HepG2 (cell line): ENCODE results near the gene CFAP99. TPM values are rescaled to one million over a fixed set of nuclear protein-coding genes. Genes with fewer than 3 reads are reported as not detected.

Experiments
- ATAC-seq: fragments of 200-7000 bp; cut with Tn5 transposase; 3 replicates; pipeline ENCODE4 v1.9.1; 2020; ENCODE audit warnings: mild to moderate bottlenecking, moderate library complexity
- BruUV-seq: library from RNA; stranded (reverse); fragments of 400-500 nt; replicated peaks from 2 replicates; lab custom pipeline; 2021; lab: Mats Ljungman, UMichigan
- CTCF ChIA-PET: fragments of 300-600 bp; formaldehyde crosslinking; extraction: SDS; loops from one replicate; lab custom pipeline; 2021; ENCODE audit warnings: low total read pairs, inconsistent platforms, low intra/inter-chr PET ratio; lab: Yijun Ruan, JAX
- POLR2A ChIA-PET: fragments of 350-600 bp; sonication (Branson Sonifier 250); formaldehyde crosslinking; loops from one replicate; lab custom pipeline; 2020; ENCODE audit warnings: antibody characterized with exemption, inconsistent platforms; lab: Yijun Ruan, JAX
- DNase-seq: peaks from one replicate; pipeline ENCODE4 v3.0.0-alpha.2; 2015; ENCODE audit warnings: low spot score
- FAIRE-seq: peaks from 3 replicates; lab custom pipeline; 2011; peaks lifted over from hg19 to GRCh38; lab: Jason Lieb, UNC
- H2AFZ ChIP-seq: one replicate; pipeline ENCODE4 v1.6.1; 2011; ENCODE audit warnings: low read length, inconsistent platforms
- H3K27ac ChIP-seq: fragments of 300-600 bp; 3 replicates; pipeline ENCODE4 v1.8.0; 2011; ENCODE audit warnings: mixed run types, mild to moderate bottlenecking, mixed read lengths, low read length, inconsistent platforms; ENCODE audit not compliant: insufficient read depth; ENCODE audit errors: extremely low read length
- H3K27me3 ChIP-seq, 2 experiments: fragments of 200-600 bp in 1 of 2; 2 replicates in 1 of 2; 3 replicates in 1 of 2; pipeline versions ENCODE4 v1.6.0 to v1.8.0; 2011; ENCODE audit warnings: low read length in 2 of 2, mild to moderate bottlenecking in 2 of 2, moderate library complexity in 2 of 2, inconsistent platforms in 1 of 2; ENCODE audit not compliant: insufficient read depth in 2 of 2, control insufficient read depth in 1 of 2
- H3K36me3 ChIP-seq, 2 experiments: fragments of 200-600 bp in 1 of 2; replicated peaks in 1 of 2; 2 replicates in 1 of 2; 3 replicates in 1 of 2; pipeline versions ENCODE4 v1.5.1 to v1.8.0; 2011; ENCODE audit warnings: low read length in 2 of 2, inconsistent platforms in 1 of 2; ENCODE audit not compliant: insufficient read depth in 2 of 2, control insufficient read depth in 1 of 2
- H3K4me1 ChIP-seq: 2 replicates; pipeline ENCODE4 v1.5.1; 2012; ENCODE audit warnings: low read length, inconsistent platforms; ENCODE audit not compliant: insufficient read depth
- H3K4me2 ChIP-seq: 2 replicates; pipeline ENCODE4 v1.6.0; 2011; ENCODE audit warnings: low read depth, low read length, inconsistent platforms
- H3K4me3 ChIP-seq, 3 experiments: fragments of 200-600 bp in 1 of 3; sonication (generic), shearing (Covaris generic) in 1 of 3; replicated peaks in 1 of 3; 2 replicates each; pipeline ENCODE4 v1.5.1; 2011 to 2016; ENCODE audit warnings: low read length in 3 of 3, inconsistent platforms in 2 of 3, low read depth in 2 of 3, mild to moderate bottlenecking in 2 of 3, control low read depth in 1 of 3, mixed read lengths in 1 of 3; ENCODE audit not compliant: insufficient read depth in 1 of 3
- H3K79me2 ChIP-seq: one replicate; pipeline ENCODE4 v1.6.1; 2011; ENCODE audit warnings: low read length, inconsistent platforms; ENCODE audit not compliant: insufficient read depth
- H3K9ac ChIP-seq: 2 replicates; pipeline ENCODE4 v1.6.0; 2011; ENCODE audit warnings: mild to moderate bottlenecking, low read depth, low read length, inconsistent platforms; ENCODE audit not compliant: insufficient read depth
- H3K9me3 ChIP-seq: 2 replicates; pipeline ENCODE4 v1.5.1; 2012; ENCODE audit warnings: mild to moderate bottlenecking, low read length
- H4K20me1 ChIP-seq: 2 replicates; pipeline ENCODE4 v1.6.0; 2011; ENCODE audit warnings: inconsistent platforms, mild to moderate bottlenecking, low read length, moderate library complexity; ENCODE audit not compliant: insufficient read depth
- ELF1 ChIP-seq: sonication (generic); formaldehyde crosslinking; IDR thresholded peaks from 2 replicates; pipeline ENCODE4 v1.4.0; 2020; ENCODE audit warnings: missing genetic modification reagents
- HDAC2 ChIP-seq: sonication (generic); formaldehyde crosslinking; IDR thresholded peaks from 2 replicates; pipeline ENCODE4 v1.4.0; 2020; ENCODE audit warnings: missing genetic modification reagents
- KAT8 ChIP-seq: IDR thresholded peaks from 2 replicates; pipeline ENCODE4 v1.6.1; 2016; ENCODE audit warnings: missing genetic modification reagents, missing compliant biosample characterization
- KDM2A ChIP-seq: sonication (generic); formaldehyde crosslinking; IDR thresholded peaks from 2 replicates; pipeline ENCODE4 v1.4.0; 2020; ENCODE audit warnings: low read depth, missing genetic modification reagents, borderline replicate concordance
- MEIS2 ChIP-seq: sonication (generic); formaldehyde crosslinking; IDR thresholded peaks from 2 replicates; pipeline ENCODE4 v1.9.0; 2021; ENCODE audit warnings: mild to moderate bottlenecking, missing genetic modification reagents
- MYNN ChIP-seq: sonication (generic); formaldehyde crosslinking; IDR thresholded peaks from 2 replicates; pipeline ENCODE4 v1.4.0; 2020; ENCODE audit warnings: mild to moderate bottlenecking, low read depth, missing genetic modification reagents
- RFXANK ChIP-seq: IDR thresholded peaks from 2 replicates; pipeline ENCODE4 v1.6.1; 2016
- SMAD1 ChIP-seq: sonication (generic); formaldehyde crosslinking; IDR thresholded peaks from 2 replicates; pipeline ENCODE4 v1.4.0; 2020; ENCODE audit warnings: missing genetic modification reagents, low read depth, mild to moderate bottlenecking, borderline replicate concordance
- SMYD3 ChIP-seq: sonication (generic); formaldehyde crosslinking; IDR thresholded peaks from 2 replicates; pipeline ENCODE4 v1.8.1; 2023; ENCODE audit warnings: mild to moderate bottlenecking, missing genetic modification reagents
- XRCC5 ChIP-seq: fragments of 200-400 bp; formaldehyde crosslinking; optimal IDR thresholded peaks from 2 replicates; pipeline ENCODE3; 2017; ENCODE audit warnings: mild to moderate bottlenecking, low read length
- ZNF570 ChIP-seq: sonication (generic); formaldehyde crosslinking; IDR thresholded peaks from 2 replicates; pipeline ENCODE4 v1.4.0; 2020; ENCODE audit warnings: mild to moderate bottlenecking, missing genetic modification reagents, borderline replicate concordance
- ZNF746 ChIP-seq: sonication (generic); formaldehyde crosslinking; IDR thresholded peaks from 2 replicates; pipeline ENCODE4 v1.8.0; 2022; ENCODE audit warnings: mild to moderate bottlenecking, missing genetic modification reagents
- WGBS: methylation state at CpG from one replicate; pipeline ENCODE4 v1.1.6; 2017; ENCODE audit warnings: low lambda C conversion rate; 5-methylcytosine and 5-hydroxymethylcytosine counted together
- in situ Hi-C: cut with HindIII; loops from 2 replicates; pipeline ENCODE4 v1.10.0; 2017; ENCODE audit warnings: low pct_unique_long_range_greater_than_20kb; ENCODE audit not compliant: extremely low pct_ligation_motif_present
- intact Hi-C: fragments of 100-400 bp; cut with micrococcal nuclease; formaldehyde crosslinking; loops from one replicate; pipeline ENCODE4 v1.10.0; 2022; ENCODE audit not compliant: unreplicated experiment
- polyA plus RNA-seq, 8 experiments: library from polyadenylated mRNA; depleted of rRNA in 3 of 8; stranded (reverse) in 7 of 8; unstranded in 1 of 8; fragments of >200 nt; fragmentation: Illumina TruSeq in 4 of 8; extraction: Trizol in 4 of 8; gene quantifications; 2 replicates each; pipeline versions ENCODE4 v1.2.1 to v1.2.3, GENCODE V29; 2011 to 2016; ENCODE audit warnings: low read depth in 4 of 8, missing spikeins in 1 of 8, mixed read lengths in 1 of 8; ENCODE audit not compliant: insufficient read depth in 1 of 8
- total RNA-seq, 5 experiments: library from RNA; depleted of rRNA; stranded (reverse); fragments of >200 nt; fragmentation: Illumina TruSeq; extraction: Trizol; gene quantifications; 2 replicates each; pipeline ENCODE4 v1.2.3, GENCODE V29; 2016; ENCODE audit warnings: low read depth in 1 of 5
- TF ChIP-seq, protein P1 (sequence below): sonication (generic); formaldehyde crosslinking; IDR thresholded peaks from 2 replicates; pipeline ENCODE4 v1.8.0; 2022; ENCODE audit warnings: missing genetic modification reagents, mild to moderate bottlenecking, inconsistent platforms, borderline replicate concordance
- TF ChIP-seq, protein P2 (sequence below): sonication (generic); formaldehyde crosslinking; IDR thresholded peaks from 2 replicates; pipeline ENCODE4 v1.5.1; 2020; ENCODE audit warnings: mild to moderate bottlenecking, missing genetic modification reagents, moderate library complexity

Gene CFAP99
- total and polyA plus RNA-seq, 2 of the 13 experiments (the other 11 are each of a cell fraction or from before 2014, with no cell fraction given), result not detected

DNA sequence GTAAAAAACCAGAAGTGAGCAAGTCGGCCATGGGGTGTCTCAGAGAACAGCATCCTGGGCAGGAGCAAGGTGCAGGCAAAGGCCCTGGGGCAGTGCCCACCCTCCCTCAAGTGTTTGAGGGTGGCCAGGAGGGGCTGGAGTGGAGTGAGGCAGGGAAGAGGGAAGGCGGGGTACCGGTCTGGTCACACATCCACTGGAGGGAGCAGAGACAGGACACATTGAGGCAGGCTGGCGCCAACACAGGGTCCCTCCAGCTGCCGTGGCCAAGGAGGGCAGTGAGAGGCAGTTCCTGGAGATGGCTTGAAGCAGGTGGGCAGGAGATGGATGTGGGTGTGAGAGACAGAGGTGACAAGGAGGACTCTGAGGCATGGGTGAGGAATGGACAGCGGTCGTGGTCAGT lies 29.8 kb downstream of the CFAP99 start:
- no TSS peak for BruUV-seq
- POLR2A ChIA-PET, result no interaction called here
- WGBS, result 40% methylated on average over 7 of the region's 7 CpGs
- Histone ChIP-seq H3K4me1 (peaks cover 12% of the 10 kb centered on the region), H3K27me3 (peaks cover 4 to 34% of the 10 kb centered on the region in 2 experiments; a peak in 4 of 5 replicates), H4K20me1 (no peaks in the 10 kb centered on the region), H2AFZ (no peak overlapping the region), H3K9me3 (no peaks in the 10 kb centered on the region), H3K79me2 (no peaks in the 10 kb centered on the region), H3K36me3 (no peaks in the 10 kb centered on the region), H3K4me2 (no peak overlapping the region), H3K9ac (no peak overlapping the region), H3K27ac (no peak overlapping the region), H3K4me3 (no peak overlapping the region)
- FAIRE-seq (no peak), ATAC-seq (no peak), DNase-seq (no peak)
- TF ChIP-seq, protein P1, sequence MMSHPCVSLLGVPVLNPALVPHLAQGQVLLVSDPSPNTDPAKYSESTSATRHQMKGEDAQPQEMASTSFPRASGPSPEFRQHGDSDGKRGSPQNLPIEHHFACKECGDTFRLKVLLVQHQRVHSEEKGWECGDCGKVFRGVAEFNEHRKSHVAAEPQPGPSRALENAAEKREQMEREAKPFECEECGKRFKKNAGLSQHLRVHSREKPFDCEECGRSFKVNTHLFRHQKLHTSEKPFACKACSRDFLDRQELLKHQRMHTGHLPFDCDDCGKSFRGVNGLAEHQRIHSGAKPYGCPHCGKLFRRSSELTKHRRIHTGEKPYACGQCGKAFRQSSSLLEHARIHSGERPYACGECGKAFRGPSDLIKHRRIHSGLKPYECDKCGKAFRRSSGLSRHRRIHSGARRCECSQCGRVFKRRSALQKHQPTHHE (CRISPR knock-in tag), result no peak
- no peak for TF ChIP-seq ZNF570 (CRISPR knock-in tag)
- no peak for TF ChIP-seq KDM2A (CRISPR knock-in tag)
- TF ChIP-seq MYNN, result no peak
- TF ChIP-seq MEIS2 (CRISPR knock-in tag), result no peak
- TF ChIP-seq SMAD1 (CRISPR knock-in tag), result no peak
- no peak for TF ChIP-seq XRCC5
- no peak for TF ChIP-seq KAT8 (CRISPR knock-in tag)
- no peak for TF ChIP-seq ZNF746 (CRISPR knock-in tag)
- TF ChIP-seq HDAC2 (CRISPR knock-in tag), result no peak
- TF ChIP-seq SMYD3 (CRISPR knock-in tag), result no peak
- TF ChIP-seq, protein P2, sequence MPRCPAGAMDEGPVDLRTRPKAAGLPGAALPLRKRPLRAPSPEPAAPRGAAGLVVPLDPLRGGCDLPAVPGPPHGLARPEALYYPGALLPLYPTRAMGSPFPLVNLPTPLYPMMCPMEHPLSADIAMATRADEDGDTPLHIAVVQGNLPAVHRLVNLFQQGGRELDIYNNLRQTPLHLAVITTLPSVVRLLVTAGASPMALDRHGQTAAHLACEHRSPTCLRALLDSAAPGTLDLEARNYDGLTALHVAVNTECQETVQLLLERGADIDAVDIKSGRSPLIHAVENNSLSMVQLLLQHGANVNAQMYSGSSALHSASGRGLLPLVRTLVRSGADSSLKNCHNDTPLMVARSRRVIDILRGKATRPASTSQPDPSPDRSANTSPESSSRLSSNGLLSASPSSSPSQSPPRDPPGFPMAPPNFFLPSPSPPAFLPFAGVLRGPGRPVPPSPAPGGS (CRISPR knock-in tag), result no peak
- TF ChIP-seq RFXANK (CRISPR knock-in tag), result no peak
- no peak for TF ChIP-seq ELF1 (CRISPR knock-in tag)
- intact Hi-C loops (loop anchor here (5.0 kb wide), 1 partner anchor 441 kb away; the partner anchor contains the start of gene NELFA), in situ Hi-C loops (no loop called here)
- CTCF ChIA-PET, result no interaction called here
